ENCODE data around the gene TLR1.
"Not testable (repeated sequence)": the region's sequence is repeated elsewhere in the genome, so short reads cannot be mapped to it uniquely, and the experiment has no call there.

The TLR1 gene

GRCh38 chr4:38805530-38806145 lies 1.0 kb upstream of the TLR1 start:
- DNase-seq, result peak in 1 of 2 donors; percentile 86

GRCh38 chr4:38803833-38804653 lies 548 bp downstream of the TLR1 start:
- DNase-seq, result peak in 1 of 2 donors; percentile 46

- no peak for DNase-seq
These were observed 1.8 kb downstream of the TLR1 start for GRCh38 chr4:38802561-38803355.

- DNase-seq, result no peak
These were observed 3.6 kb downstream of the TLR1 start for GRCh38 chr4:38800961-38801450.

- DNase-seq, result no peak
These were observed 4.2 kb downstream of the TLR1 start for GRCh38 chr4:38800366-38800765.

- no peak for DNase-seq
These were observed 9.5 kb downstream of the TLR1 start for GRCh38 chr4:38795087-38795486.

- DNase-seq, result no peak
These were observed 10.5 kb downstream of the TLR1 start for GRCh38 chr4:38794051-38794450.

- DNase-seq, result peak in 1 of 2 donors; percentile 73
These were observed 13.6 kb downstream of the TLR1 start for GRCh38 chr4:38791010-38791409.

- no peak for DNase-seq
These were observed 16.3 kb downstream of the TLR1 start for GRCh38 chr4:38788317-38788716.

- no peak for DNase-seq
These were observed 16.9 kb downstream of the TLR1 start for GRCh38 chr4:38787693-38788092.

- no peak for DNase-seq
These were observed 18.6 kb downstream of the TLR1 start for GRCh38 chr4:38785901-38786402.

GRCh38 chr4:38785041-38785790 lies 19.4 kb downstream of the TLR1 start:
- no peak for DNase-seq

- no peak for DNase-seq
These were observed 20.4 kb downstream of the TLR1 start for GRCh38 chr4:38784141-38784540.

- DNase-seq, result no peak
These were observed 21.5 kb downstream of the TLR1 start for GRCh38 chr4:38783109-38783460.

- peak in 1 of 2 donors; percentile 57 for DNase-seq
These were observed 22.0 kb downstream of the TLR1 start, which contains the start of gene TLR10 for GRCh38 chr4:38782452-38783108. TLR10 (minus strand) TSS chr4:38782990; CDS start chr4:38775590, 7,400 bp downstream.

GRCh38 chr4:38781854-38782261 lies 22.7 kb downstream of the TLR1 start:
- no peak for DNase-seq

GRCh38 chr4:38780833-38781484 lies 23.6 kb downstream of the TLR1 start:
- no peak for DNase-seq

GRCh38 chr4:38779790-38780189 lies 24.8 kb downstream of the TLR1 start:
- no peak for DNase-seq

GRCh38 chr4:38777925-38778324 lies 26.7 kb downstream of the TLR1 start:
- not testable (repeated sequence) for DNase-seq

GRCh38 chr4:38775326-38775725 lies 29.3 kb downstream of the TLR1 start:
- DNase-seq, result no peak
